IgD-negative memory B cell (primary cell): ENCODE measurements around the gene KIF3B. TPM values are rescaled to one million over a fixed set of nuclear protein-coding genes. Genes with fewer than 3 reads are reported as not detected.
"Not testable (repeated sequence)": the region's sequence is repeated elsewhere in the genome, so short reads cannot be mapped to it uniquely, and the experiment has no call there.

Experiments used
- H3K27ac Mint-ChIP-seq, 3 donors: one replicate each; pipeline ENCODE4 v1.8.0; 2020 to 2022; ENCODE audit warnings: mild to moderate bottlenecking in 3 of 3, mixed read lengths in 3 of 3, moderate library complexity in 1 of 3
- H3K27me3 Mint-ChIP-seq: one replicate; pipeline ENCODE4 v1.8.0; 2021; ENCODE audit warnings: mixed read lengths
- H3K36me3 Mint-ChIP-seq: one replicate; pipeline ENCODE4 v1.8.0; 2020; ENCODE audit warnings: mild to moderate bottlenecking, mixed read lengths
- H3K4me1 Mint-ChIP-seq, 3 donors: one replicate each; pipeline ENCODE4 v1.8.0; 2020 to 2022; ENCODE audit warnings: mixed read lengths in 3 of 3, mild to moderate bottlenecking in 1 of 3
- H3K4me3 Mint-ChIP-seq, 4 donors: one replicate each; pipeline ENCODE4 v1.8.0; 2020 to 2022; ENCODE audit warnings: mild to moderate bottlenecking in 4 of 4, mixed read lengths in 4 of 4, moderate library complexity in 3 of 4
- H3K9me3 Mint-ChIP-seq, 3 donors: one replicate each; pipeline ENCODE4 v1.8.0; 2020 to 2021; ENCODE audit warnings: mixed read lengths in 3 of 3, mild to moderate bottlenecking in 1 of 3
- polyA plus RNA-seq: library from polyadenylated mRNA; unstranded; fragments of 300-500 nt; fragmentation: Illumina TruSeq; gene quantifications from one replicate; pipeline ENCODE4 v1.2.3, GENCODE V29; 2021

Gene KIF3B
- polyA plus RNA-seq, 1 donor from 2014 or later = 6.9 TPM

DNA sequence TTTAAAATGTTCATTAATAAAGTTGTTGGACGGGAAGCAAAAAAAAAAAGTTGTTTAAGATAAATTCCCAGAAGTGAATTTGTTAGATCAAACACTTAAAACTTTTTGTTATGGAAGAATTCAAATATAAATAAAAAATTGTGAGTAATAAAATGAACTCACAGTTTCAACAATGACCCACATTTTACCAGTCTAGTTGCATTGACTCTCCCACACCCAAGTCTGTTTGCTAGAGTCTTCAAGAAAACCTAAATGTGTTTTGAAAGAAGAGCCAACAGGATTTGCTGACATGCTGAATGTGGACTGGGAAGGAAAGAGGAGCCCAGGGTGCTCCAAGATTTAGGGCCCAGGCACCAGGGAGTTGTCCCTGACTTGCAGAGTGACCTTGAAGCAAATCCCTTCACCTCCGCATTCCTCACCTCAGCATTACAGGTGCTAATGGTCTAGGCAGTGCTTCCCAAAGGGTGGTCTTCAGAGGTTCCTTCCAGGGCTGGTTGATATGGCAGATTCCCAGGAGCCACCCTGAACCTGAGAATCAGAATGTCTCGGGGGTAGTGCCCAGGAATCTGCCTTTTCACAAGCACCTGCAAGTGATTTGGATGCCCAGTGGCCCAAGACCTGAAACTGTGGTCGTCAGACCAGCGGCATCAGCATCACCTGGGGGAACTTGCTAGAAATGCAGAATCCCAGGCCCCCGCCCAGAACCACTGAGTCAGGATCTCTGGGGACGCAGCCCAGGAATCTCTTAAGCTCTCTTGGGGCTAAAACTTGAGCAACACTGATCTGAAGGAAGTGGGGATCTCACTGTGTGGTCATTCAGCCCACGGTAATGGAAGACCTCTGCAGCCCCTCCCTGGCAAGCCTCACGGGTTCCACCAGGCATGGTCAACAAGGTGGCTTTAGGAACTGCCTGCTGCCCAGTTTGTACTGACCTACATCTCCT is 38.7 kb upstream of the KIF3B start:
- Mint-ChIP-seq H3K9me3 (no peaks in the 10 kb centered on the region), H3K4me3 (no peak overlapping the region), H3K4me1 (peaks cover 9 to 11% (median 11%) of the 10 kb centered on the region in 3 donors), H3K36me3 (peaks cover 5% of the 10 kb centered on the region), H3K27ac (no peak overlapping the region), H3K27me3 (no peaks in the 10 kb centered on the region)

DNA sequence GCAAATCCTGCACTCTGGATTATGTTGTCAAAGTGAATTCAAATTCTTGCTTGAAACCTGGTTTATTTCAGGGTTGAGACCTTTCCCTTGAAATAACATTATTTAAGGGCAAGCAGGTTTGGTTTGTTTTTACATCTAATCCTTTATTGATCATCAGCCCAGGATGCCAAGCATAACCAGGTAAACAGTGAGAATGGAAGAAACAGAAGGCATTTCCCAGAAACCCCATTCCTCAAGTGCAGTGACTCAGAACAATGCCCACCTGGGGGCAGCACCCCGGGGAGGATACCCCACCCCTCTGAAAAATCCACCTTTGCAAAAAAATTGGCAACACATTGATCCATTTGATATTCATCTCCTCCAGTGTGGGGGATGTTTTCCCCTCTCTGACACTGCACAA is 37.2 kb upstream of the KIF3B start:
- peaks cover 9 to 11% (median 11%) of the 10 kb centered on the region in 3 donors for H3K4me1 Mint-ChIP-seq
- peaks cover 2% of the 10 kb centered on the region for H3K36me3 Mint-ChIP-seq
- H3K9me3 Mint-ChIP-seq = no peaks in the 10 kb centered on the region
- H3K4me3 Mint-ChIP-seq = peak overlapping the region in 1 of 4 donors; percentile 57
- H3K27ac Mint-ChIP-seq = peak overlapping the region in 1 of 3 donors; percentile 32
- no peaks in the 10 kb centered on the region for H3K27me3 Mint-ChIP-seq

GRCh38 chr20:32241807-32242206 is 35.6 kb upstream of the KIF3B start:
- Mint-ChIP-seq H3K9me3 (no peaks in the 10 kb centered on the region), H3K27ac (no peak overlapping the region), H3K36me3 (peaks cover 2% of the 10 kb centered on the region), H3K4me1 (peaks cover 9 to 11% (median 11%) of the 10 kb centered on the region in 3 donors), H3K4me3 (no peak overlapping the region), H3K27me3 (no peaks in the 10 kb centered on the region)

GRCh38 chr20:32244150-32244823 is 33.2 kb upstream of the KIF3B start:
- Mint-ChIP-seq H3K36me3 (no peaks in the 10 kb centered on the region), H3K4me3 (no peak overlapping the region), H3K4me1 (peaks cover 10 to 14% (median 13%) of the 10 kb centered on the region in 3 donors), H3K27ac (no peak overlapping the region), H3K27me3 (no peaks in the 10 kb centered on the region), H3K9me3 (no peaks in the 10 kb centered on the region)

DNA sequence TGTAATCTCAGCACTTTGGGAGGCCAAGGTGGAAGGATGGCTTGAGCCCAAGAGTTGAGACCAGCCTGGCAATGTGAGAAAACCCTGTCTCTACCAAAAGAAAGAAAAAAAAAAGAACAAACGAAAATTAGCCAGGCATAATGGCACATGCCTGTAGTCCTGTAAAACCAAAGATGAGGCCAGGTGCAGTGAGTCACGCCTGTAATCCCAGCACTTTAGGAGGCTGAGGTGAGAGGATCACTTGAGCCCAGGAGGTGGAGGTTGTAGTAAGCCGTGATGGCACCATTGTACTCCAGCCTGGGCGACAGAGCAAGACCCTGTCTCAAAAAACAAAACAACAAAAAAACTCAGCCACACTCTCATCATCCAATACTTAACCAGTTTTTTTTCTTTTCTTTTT is 32.5 kb upstream of the KIF3B start:
- H3K4me1 Mint-ChIP-seq = peaks cover 9 to 12% (median 12%) of the 10 kb centered on the region in 3 donors
- H3K27ac Mint-ChIP-seq = peak overlapping the region in 1 of 3 donors; percentile 19
- H3K36me3 Mint-ChIP-seq = no peaks in the 10 kb centered on the region
- H3K27me3 Mint-ChIP-seq = no peaks in the 10 kb centered on the region
- H3K9me3 Mint-ChIP-seq = no peaks in the 10 kb centered on the region
- no peak overlapping the region for H3K4me3 Mint-ChIP-seq

DNA sequence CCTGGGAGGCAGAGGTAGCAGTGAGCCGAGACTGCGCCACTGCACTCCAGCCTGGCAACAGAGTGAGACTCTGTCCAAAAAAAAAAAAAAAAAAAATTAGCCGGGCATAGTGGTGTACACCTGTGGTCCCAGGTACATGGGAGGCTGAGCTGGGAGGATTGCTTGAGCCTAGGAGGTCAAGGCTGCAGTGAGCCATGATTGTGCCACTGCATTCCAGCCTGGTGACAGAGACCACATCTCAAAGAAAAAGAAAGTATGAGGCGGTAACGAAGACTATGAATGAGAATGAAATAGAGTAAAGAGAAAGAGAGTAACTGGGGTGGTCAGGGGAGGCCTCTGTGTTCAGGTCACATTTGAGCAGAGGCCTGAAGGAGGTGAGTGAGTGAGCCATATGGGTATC is 31.2 kb upstream of the KIF3B start:
- not testable (repeated sequence) for H3K27me3 Mint-ChIP-seq, H3K9me3 Mint-ChIP-seq, H3K36me3 Mint-ChIP-seq, H3K4me1 Mint-ChIP-seq, H3K4me3 Mint-ChIP-seq, H3K27ac Mint-ChIP-seq

DNA sequence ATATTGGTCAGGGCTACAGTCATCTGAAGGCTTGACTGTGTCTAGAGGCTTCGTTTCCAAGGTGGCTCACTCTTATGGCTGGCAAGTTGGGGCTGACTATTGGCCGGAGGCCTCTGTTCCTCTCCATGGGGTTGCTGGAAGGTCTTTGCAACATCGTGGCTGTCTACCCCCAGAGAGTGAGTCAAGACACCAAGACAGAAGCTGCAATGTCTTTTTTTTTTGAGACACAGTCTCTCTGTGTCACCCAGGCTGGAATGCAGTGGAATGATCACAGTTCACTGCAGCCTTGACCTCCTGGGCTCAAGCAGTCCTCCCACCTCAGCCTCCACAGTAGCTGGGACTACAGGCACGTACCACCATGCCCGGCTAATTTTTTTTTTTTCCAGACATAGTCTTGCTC is 29.4 kb upstream of the KIF3B start:
- Mint-ChIP-seq H3K4me1 (peaks cover 7 to 10% (median 8%) of the 10 kb centered on the region in 3 donors), H3K27ac (no peak overlapping the region), H3K27me3 (peaks cover 2% of the 10 kb centered on the region), H3K9me3 (peaks cover 0 to 2% (median 0%) of the 10 kb centered on the region in 3 donors), H3K4me3 (no peak overlapping the region), H3K36me3 (no peaks in the 10 kb centered on the region)

DNA sequence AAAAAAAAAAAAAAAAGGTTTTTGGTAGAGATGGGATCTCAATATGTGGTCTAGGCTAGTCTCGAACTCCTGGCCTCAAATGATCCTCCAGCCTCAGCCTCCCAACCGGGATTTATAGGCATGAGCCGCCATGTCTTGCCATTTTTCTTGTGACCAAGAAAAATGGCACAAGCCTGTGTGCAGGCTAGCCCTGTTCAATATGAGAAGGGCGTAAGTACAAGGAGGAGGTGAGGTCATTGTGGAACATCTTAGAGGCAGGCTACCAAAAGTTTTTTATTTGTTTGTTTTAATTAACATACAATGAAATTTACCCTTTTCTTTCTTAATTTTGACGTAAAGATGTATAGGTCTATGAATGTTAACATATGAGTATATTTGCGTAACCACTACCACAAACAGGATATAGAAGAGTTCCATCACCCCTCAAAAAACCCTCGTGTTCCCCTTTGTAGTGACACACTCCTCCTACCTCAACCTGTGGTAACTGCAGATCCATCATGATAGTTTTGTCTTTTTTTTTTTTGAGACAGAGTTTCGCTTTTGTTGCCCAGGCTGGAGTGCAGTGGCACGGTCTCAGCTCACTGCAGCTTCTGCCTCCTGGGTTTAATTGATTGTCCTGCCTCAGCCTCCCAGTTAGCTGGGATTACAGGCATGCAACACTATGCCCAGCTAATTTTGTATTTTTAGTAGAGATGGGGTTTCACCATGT is 28.3 kb upstream of the KIF3B start:
- Mint-ChIP-seq H3K4me3 (peak overlapping the region in 2 of 4 donors; percentile 7 to 18), H3K9me3 (peaks cover 0 to 2% (median 0%) of the 10 kb centered on the region in 3 donors), H3K27ac (peak overlapping the region in 1 of 3 donors; percentile 8), H3K27me3 (peaks cover 2% of the 10 kb centered on the region), H3K4me1 (peaks cover 7 to 10% (median 8%) of the 10 kb centered on the region in 3 donors), H3K36me3 (no peaks in the 10 kb centered on the region)

- H3K4me1 Mint-ChIP-seq = peaks cover 7 to 12% (median 8%) of the 10 kb centered on the region in 3 donors
- H3K4me3 Mint-ChIP-seq = no peak overlapping the region
- no peaks in the 10 kb centered on the region for H3K36me3 Mint-ChIP-seq
- peaks cover 2% of the 10 kb centered on the region for H3K27me3 Mint-ChIP-seq
- H3K9me3 Mint-ChIP-seq = peaks cover 0 to 2% (median 0%) of the 10 kb centered on the region in 3 donors
- H3K27ac Mint-ChIP-seq = no peak overlapping the region
Measured at GRCh38 chr20:32251470-32251869, 26.0 kb upstream of the KIF3B start.

GRCh38 chr20:32252189-32252588 is 25.3 kb upstream of the KIF3B start:
- Mint-ChIP-seq H3K27me3 (peaks cover 2% of the 10 kb centered on the region), H3K4me1 (peaks cover 10 to 15% (median 12%) of the 10 kb centered on the region in 3 donors), H3K27ac (peak overlapping the region in 1 of 3 donors; percentile 25), H3K4me3 (no peak overlapping the region), H3K9me3 (peaks cover 0 to 2% (median 0%) of the 10 kb centered on the region in 3 donors), H3K36me3 (no peaks in the 10 kb centered on the region)

GRCh38 chr20:32260973-32261372 is 16.5 kb upstream of the KIF3B start:
- not testable (repeated sequence) for H3K4me3 Mint-ChIP-seq, H3K4me1 Mint-ChIP-seq, H3K27me3 Mint-ChIP-seq, H3K27ac Mint-ChIP-seq, H3K9me3 Mint-ChIP-seq, H3K36me3 Mint-ChIP-seq

- no peak overlapping the region for H3K27ac Mint-ChIP-seq
- peaks cover 2 to 9% (median 5%) of the 10 kb centered on the region in 3 donors for H3K4me1 Mint-ChIP-seq
- no peak overlapping the region for H3K4me3 Mint-ChIP-seq
- no peaks in the 10 kb centered on the region for H3K9me3 Mint-ChIP-seq
- no peaks in the 10 kb centered on the region for H3K36me3 Mint-ChIP-seq
- H3K27me3 Mint-ChIP-seq = no peaks in the 10 kb centered on the region
Measured at GRCh38 chr20:32261644-32262043, 15.8 kb upstream of the KIF3B start.

GRCh38 chr20:32263398-32263954 is 14.0 kb upstream of the KIF3B start:
- peaks cover 1% of the 10 kb centered on the region for H3K36me3 Mint-ChIP-seq
- no peaks in the 10 kb centered on the region for H3K27me3 Mint-ChIP-seq
- no peak overlapping the region for H3K4me3 Mint-ChIP-seq
- no peaks in the 10 kb centered on the region for H3K9me3 Mint-ChIP-seq
- H3K27ac Mint-ChIP-seq = no peak overlapping the region
- peaks cover 6 to 13% (median 9%) of the 10 kb centered on the region in 3 donors for H3K4me1 Mint-ChIP-seq

- Mint-ChIP-seq H3K36me3 (peaks cover 4% of the 10 kb centered on the region), H3K27ac (no peak overlapping the region), H3K27me3 (no peaks in the 10 kb centered on the region), H3K9me3 (no peaks in the 10 kb centered on the region), H3K4me1 (peaks cover 9 to 17% (median 17%) of the 10 kb centered on the region in 3 donors), H3K4me3 (no peak overlapping the region)
Measured at GRCh38 chr20:32271620-32272019, 5.8 kb upstream of the KIF3B start.
